Skin of body (tissue), 2 donors: ENCODE data around the gene ULK3. TPM values are rescaled to one million over a fixed set of nuclear protein-coding genes. Genes with fewer than 3 reads are reported as not detected.

ENCODE experiments used
- DNase-seq: peaks from one replicate; lab custom pipeline; 2025; lab: John Stamatoyannopoulos, UW
- total RNA-seq: library from RNA; depleted of rRNA; stranded (reverse); fragments of >200 nt; gene quantifications from one replicate; pipeline ENCODE4 v1.2.3, GENCODE V29; 2014

The ULK3 gene
- total RNA-seq, 1 donor from 2014 or later: 23.4 TPM

DNA sequence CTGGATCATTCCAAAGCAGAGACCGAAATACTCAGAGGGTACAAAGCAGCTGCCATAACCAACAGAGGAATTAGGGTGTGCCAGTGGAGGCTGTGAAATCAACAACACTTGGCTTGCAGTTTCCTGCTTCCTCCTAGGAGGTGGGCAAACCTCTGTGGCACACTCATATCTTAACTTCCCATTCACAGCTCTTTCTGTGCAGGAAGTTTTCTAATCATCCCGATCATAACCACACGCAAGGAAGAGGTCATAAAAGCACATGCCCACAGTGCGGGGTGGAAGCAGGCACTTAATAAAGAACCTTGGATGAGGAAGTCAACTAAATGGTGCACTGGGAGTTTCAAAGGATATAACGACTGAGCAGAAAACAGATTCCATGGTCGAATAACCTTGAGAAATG lies 25.1 kb upstream of the ULK3 start:
- no peak for DNase-seq

- DNase-seq: no peak
Observed at GRCh38 chr15:74867466-74868038, 24.6 kb upstream of the ULK3 start.

GRCh38 chr15:74866090-74866489 lies 23.1 kb upstream of the ULK3 start:
- no peak for DNase-seq

- DNase-seq: no peak
Observed at GRCh38 chr15:74865316-74865715, 22.4 kb upstream of the ULK3 start.

- no peak for DNase-seq
Observed at GRCh38 chr15:74864296-74864695, 21.3 kb upstream of the ULK3 start.

- no peak for DNase-seq
Observed at GRCh38 chr15:74863239-74864056, 20.5 kb upstream of the ULK3 start.

DNA sequence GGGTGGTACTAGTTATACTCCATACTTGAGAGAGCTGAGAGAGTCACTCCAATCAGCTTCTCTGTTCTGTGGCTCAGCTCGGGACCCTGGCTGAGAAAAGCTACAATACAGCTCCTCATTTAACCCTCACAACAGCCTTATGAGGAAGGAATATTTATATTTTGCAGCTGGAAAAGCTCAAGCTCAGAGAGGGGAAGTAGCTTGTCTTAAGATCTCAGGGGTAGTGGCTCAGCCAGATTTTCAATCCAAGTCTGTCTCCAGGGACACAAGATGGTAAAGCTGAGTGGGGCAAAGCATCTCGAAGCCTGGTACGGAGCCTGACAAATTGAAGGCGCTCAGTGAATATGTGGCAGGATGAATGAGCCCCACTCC lies 15.4 kb upstream of the ULK3 start:
- DNase-seq: no peak

GRCh38 chr15:74857671-74858368 lies 14.9 kb upstream of the ULK3 start:
- no peak for DNase-seq

DNA sequence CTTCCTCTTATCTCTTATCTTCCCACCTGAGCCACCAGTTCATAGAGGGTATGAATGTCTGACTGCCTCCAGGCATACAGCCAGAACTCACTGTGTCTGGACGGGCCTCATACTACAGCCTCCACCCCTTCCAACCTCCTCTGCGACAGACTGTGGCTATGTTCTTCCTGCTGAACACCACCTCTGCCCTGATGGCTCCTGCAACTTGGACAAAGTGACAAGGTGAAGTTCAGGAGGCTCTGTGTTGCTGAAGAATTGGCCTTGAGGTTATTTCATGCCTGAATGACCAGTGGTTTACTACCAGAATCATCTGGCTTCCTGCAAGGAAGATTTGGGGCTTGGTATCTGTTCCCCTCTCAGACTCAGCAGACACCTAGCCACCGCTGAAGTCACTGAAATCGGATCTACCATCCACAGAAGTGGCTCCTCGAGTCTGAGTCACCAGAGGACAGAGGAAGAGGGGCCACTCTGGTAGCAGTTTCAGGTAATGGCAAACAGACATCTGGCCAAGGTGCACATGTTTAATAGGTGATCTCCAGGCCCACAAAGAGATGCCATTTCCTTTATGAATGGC lies 14.2 kb upstream of the ULK3 start:
- DNase-seq: no peak

DNA sequence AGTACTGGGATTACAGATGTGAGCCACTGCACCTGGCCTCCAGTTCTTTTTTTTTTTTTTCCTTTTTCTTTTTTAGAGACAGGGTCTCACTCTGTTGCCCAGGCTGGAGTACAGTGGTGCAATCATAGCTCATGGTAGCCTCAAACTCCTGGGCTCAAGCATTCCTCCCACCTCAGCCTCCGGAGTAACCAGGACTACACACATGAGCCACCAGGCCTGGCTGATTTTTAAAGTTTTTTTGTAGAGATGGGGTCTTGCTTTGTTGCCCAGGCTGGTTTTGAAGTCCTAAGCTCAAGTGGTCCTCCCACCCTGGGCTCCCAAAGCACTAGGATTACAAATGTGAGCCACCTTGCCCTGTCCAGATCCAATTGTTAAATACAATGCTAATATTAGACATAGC lies 13.6 kb upstream of the ULK3 start:
- DNase-seq: no peak

DNA sequence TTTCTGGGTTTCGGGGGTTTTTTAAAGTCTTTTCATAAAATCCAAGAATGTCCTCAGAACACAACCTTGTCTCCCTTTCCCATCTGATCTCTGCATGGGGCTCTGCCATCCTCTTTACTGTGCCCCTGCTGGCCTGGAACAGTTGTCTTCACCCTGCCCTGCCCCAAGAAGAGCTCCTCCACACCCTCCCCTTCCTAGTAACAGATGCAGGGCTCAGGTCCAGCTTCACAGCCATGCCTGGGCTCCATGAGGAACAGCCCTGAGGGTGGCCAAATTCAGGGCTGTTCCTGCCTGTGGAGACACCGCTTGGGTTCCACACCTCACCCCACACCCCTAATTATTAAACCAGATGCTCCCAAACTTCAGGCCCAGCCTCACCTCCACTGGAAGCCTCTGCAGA lies 12.9 kb upstream of the ULK3 start:
- DNase-seq: no peak

- no peak for DNase-seq
Observed at GRCh38 chr15:74854453-74855022, 11.6 kb upstream of the ULK3 start.

DNA sequence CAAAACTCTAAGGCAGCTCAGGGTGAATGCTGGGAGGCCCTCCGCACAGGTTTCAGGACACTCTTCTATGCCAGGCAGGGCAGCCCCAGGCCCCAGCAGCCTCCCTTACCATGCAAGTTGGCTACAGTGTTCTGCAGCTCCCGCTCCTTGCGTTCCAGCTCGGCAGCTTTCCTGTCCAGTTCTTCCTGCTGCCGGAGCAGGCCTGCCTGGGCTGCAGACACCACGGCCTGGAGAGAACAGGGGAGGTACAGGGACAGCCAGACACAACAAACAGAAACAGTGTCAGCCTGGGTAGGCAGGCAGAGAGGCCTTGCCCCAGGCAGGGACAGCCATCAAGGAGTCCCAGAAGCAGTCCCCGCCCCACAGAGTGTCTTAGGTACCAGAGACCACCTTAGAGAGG lies 9.0 kb upstream of the ULK3 start:
- DNase-seq: no peak

GRCh38 chr15:74850393-74850792 lies 7.4 kb upstream of the ULK3 start:
- no peak for DNase-seq

GRCh38 chr15:74847432-74847831 lies 4.5 kb upstream of the ULK3 start:
- no peak for DNase-seq

DNA sequence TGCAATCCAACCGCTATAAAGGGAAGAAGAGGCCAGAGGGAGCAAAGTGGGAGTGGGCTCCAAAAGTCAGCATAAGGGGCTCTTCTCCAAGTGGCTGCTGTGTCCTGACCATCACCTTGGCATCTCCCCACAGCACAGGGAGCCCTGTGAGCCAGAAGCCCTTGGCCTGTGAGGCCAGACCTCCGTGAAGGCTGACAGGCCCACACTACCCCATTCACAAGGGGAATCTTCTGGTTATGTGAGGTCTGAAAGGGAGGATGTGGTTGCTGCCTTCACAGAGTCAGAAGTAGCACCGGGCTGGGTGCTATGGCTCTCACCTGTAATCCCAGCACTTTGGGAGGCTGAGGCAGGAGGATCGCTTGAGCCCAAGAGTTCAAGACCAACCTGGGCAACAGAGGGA lies 2.6 kb upstream of the ULK3 start:
- DNase-seq: no peak

GRCh38 chr15:74845208-74845568 lies 2.2 kb upstream of the ULK3 start:
- no peak for DNase-seq

DNA sequence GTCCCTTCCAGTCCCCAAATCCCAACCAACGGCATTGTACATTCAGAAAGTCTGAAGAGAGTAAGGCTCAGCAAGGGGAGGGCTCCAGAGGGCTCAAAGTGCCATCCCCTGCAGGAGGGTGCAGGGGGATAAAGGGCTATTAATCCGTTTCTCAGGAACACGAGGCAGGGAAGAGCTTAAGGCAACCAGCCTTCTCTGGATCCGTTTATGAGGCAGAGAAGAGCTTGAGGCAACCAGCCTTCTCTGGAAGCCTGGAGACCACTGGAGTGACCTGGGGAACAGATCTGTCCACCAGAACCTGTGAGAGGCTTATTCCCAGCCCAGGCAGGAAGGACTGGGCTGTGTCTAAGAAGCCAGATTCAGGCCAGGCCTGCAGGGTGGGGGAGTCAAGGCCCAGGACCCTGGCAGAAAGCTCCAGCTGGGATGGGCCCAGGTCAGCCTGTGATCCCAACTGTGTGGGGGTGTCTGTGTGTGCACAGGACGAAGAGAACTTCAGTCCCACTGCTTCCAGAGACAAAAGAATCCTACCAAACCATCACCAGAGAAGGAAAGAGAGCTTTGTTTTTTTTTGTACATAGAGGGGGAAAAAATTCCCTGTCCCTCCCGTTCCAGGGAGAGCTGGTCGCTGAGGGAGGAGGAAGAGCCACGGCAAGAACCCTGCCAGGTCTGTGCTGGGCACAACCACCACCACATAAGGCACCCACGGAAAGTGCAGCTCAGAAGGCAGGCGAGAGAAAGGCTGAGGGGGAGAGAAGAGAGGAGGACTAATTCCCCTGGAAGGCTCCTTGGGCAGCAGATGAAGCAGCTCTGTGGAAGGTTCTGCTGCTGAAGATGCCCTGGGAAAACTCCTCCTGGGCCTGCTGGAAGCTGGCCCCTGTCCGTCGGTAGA lies 1.6 kb upstream of the ULK3 start:
- no peak for DNase-seq

DNA sequence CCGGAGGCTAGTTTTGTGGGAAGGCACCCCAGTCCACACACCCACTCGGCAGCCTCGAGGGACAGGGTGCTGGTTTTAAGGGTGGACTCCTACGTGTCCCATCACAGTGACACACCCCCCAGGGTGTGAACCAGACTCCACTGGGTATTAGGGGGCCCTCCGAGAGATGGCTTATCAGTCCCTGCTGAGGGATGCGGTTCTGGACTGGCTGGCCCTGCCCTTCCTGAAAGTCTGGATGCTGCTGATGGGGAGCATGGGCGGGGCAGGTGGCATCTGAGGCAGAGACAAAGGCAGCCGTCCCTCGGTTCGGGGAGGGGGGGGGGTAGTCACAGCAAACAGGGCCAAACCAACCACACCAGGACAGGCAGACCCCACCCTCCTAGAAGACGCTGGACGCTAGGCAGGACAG lies 939 bp upstream of the ULK3 start:
- no peak for DNase-seq

DNA sequence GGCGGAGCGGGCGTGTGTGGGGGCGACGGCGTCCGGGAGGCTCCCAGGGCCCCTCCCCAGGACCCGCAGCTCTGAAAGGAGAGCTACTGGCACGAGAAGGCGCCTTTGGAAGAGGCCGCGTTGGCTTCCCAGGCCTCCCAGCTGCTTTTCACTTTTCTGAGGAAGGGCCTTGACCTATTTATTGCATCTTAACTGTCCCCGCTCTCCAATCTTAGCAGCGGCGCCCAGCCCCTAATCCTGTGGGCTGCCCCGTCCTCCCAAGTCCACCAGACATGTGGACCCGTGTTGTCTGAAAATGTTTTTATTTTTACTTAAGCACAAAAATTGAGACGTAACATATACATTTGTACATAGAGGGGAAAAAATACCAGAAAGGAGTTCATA lies 481 bp upstream of the ULK3 start:
- DNase-seq: no peak

DNA sequence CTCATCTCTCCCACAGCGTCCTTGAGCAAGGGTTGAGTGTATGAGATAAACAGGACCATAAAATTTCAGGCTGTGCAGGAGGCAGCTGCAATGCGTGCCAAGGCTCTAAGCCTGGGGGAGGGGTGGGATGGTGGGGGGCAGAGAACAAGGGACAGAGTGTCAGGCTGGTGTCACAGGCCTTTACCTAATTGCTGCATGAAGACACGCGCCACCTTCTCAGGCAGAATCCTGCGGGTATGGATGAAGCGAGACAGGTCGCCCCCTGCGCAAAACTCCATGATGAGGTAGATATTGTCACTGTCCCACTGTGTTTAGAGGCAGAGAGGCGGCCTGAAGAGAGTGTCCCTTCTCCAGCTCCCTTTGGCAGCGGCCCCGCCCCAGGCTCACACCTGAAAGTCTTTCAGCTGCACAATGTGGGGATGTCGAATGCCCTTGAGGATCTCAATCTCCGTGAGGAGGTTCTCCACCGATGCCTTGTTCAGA lies 1.0 kb downstream of the ULK3 start:
- no peak for DNase-seq
